Measurements from ENCODE around the gene EDC3. TPM values are rescaled to one million over a fixed set of nuclear protein-coding genes. Genes with fewer than 3 reads are reported as not detected.

Gene EDC3
- total and polyA plus RNA-seq, 2 experiments from 2014 or later = 13.8 to 26.5 TPM

GRCh38 chr15:74585857-74586256 is 110.0 kb downstream of the EDC3 start (continued):
- no peak for TF ChIP-seq ZNF462 (CRISPR knock-in tag; IDR thresholded peaks at IDR 0.05)
- TF ChIP-seq ZNF114 (CRISPR knock-in tag; IDR thresholded peaks at IDR 0.05) = no peak
- TF ChIP-seq STAT1 (IDR thresholded peaks at IDR 0.05; ENCODE audit: unreplicated experiment) = no peak
- no peak for TF ChIP-seq ZNF331 (CRISPR knock-in tag; IDR thresholded peaks at IDR 0.05; ENCODE audit: low read depth)
- no peak for TF ChIP-seq EZH2phosphoT487 (IDR thresholded peaks at IDR 0.05; ENCODE audit: unreplicated experiment)
- no peak for TF ChIP-seq JUNB (IDR thresholded peaks at IDR 0.05; ENCODE audit: unreplicated experiment)

GRCh38 chr15:74585191-74585590 is 110.6 kb downstream of the EDC3 start:
- Histone ChIP-seq H3F3A (replicated peaks; ENCODE audit: low read depth) (0 out of 2 replicates have a peak, but pooled peaks cover 11% of the 10 kb centered on the region), H2AFZ (no peak overlapping the region), H3K27ac (ENCODE audit: low read depth) (no peak overlapping the region), H3K27me3 (ENCODE audit: insufficient read depth) (no peaks in the 10 kb centered on the region), H3K4me3 (no peak overlapping the region), H3K36me3 (ENCODE audit: insufficient read depth) (peaks cover 12% of the 10 kb centered on the region), H4K20me1 (replicated peaks; ENCODE audit: insufficient read depth) (peaks cover 42% of the 10 kb centered on the region), H3K4me2 (no peak overlapping the region), H3K79me2 (replicated peaks; ENCODE audit: insufficient read depth) (peaks cover 27% of the 10 kb centered on the region), H3K4me1 (ENCODE audit: insufficient read depth) (peaks cover 16% of the 10 kb centered on the region), H3K9me2 (ENCODE audit: insufficient read depth) (no peaks in the 10 kb centered on the region)
- H3K9me3 Mint-ChIP-seq = no peaks in the 10 kb centered on the region
- DNase-seq (ENCODE audit: low spot score) (no peak), ATAC-seq (no peak)
- no peak for TF ChIP-seq JUNB (IDR thresholded peaks at IDR 0.05; ENCODE audit: unreplicated experiment)
- peaks cover 29% of the 10 kb centered on the region for H3K4me1 Mint-ChIP-seq
- H3K27me3 Mint-ChIP-seq (ENCODE audit: insufficient read depth, low read depth, poor library complexity) = peaks cover 6% of the 10 kb centered on the region
- H3K36me3 Mint-ChIP-seq (ENCODE audit: low read depth) = peaks cover 46% of the 10 kb centered on the region
- H3K27ac Mint-ChIP-seq = no peak overlapping the region
- no peak overlapping the region for H3K4me3 Mint-ChIP-seq

Data from GM23338 (cell line).